GM23338 (cell line): ENCODE measurements around the gene OR6V1. TPM values are rescaled to one million over a fixed set of nuclear protein-coding genes. Genes with fewer than 3 reads are reported as not detected.

Experiments used
- ATAC-seq: fragments of 200-7000 bp; cut with Tn5 transposase; 3 replicates; pipeline ENCODE4 v1.9.1; 2020
- DNase-seq: peaks from one replicate; pipeline ENCODE4 v3.0.0-alpha.2; 2015; ENCODE audit warnings: low spot score
- H2AFZ ChIP-seq: fragments of 200-600 bp; sonication (generic); 2 replicates; pipeline ENCODE4 v1.8.0; 2016; ENCODE audit warnings: antibody characterized with exemption, mild to moderate bottlenecking, moderate library complexity
- H3F3A ChIP-seq: fragments of 200-600 bp; sonication (generic); replicated peaks from 2 replicates; pipeline ENCODE4 v1.8.0; 2017; ENCODE audit warnings: antibody characterized with exemption, mixed run types, low read depth
- H3K27ac ChIP-seq: fragments of 200-600 bp; sonication (generic); 2 replicates; pipeline ENCODE4 v1.6.1; 2016; ENCODE audit warnings: low read depth
- H3K27me3 ChIP-seq: fragments of 200-600 bp; sonication (generic); 2 replicates; pipeline ENCODE4 v1.8.0; 2016; ENCODE audit warnings: mild to moderate bottlenecking, mixed run types, moderate library complexity; ENCODE audit not compliant: insufficient read depth
- H3K36me3 ChIP-seq: fragments of 200-600 bp; sonication (generic); 2 replicates; pipeline ENCODE4 v1.8.0; 2016; ENCODE audit warnings: mild to moderate bottlenecking; ENCODE audit not compliant: insufficient read depth
- H3K4me1 ChIP-seq: fragments of 200-600 bp; sonication (generic); 2 replicates; pipeline ENCODE4 v1.8.0; 2016; ENCODE audit warnings: mild to moderate bottlenecking, moderate library complexity; ENCODE audit not compliant: insufficient read depth
- H3K4me2 ChIP-seq: fragments of 200-600 bp; sonication (generic); 2 replicates; pipeline ENCODE4 v1.7.1; 2017; ENCODE audit warnings: mixed run types
- H3K4me3 ChIP-seq: fragments of 200-600 bp; sonication (generic); 2 replicates; pipeline ENCODE4 v1.6.1; 2016; ENCODE audit warnings: mixed run types
- H3K79me2 ChIP-seq: fragments of 200-600 bp; sonication (generic); replicated peaks from 2 replicates; pipeline ENCODE4 v1.8.0; 2017; ENCODE audit warnings: mild to moderate bottlenecking; ENCODE audit not compliant: insufficient read depth
- H3K9me2 ChIP-seq: fragments of 200-600 bp; sonication (generic); 2 replicates; pipeline ENCODE4 v1.8.0; 2017; ENCODE audit not compliant: insufficient read depth
- H4K20me1 ChIP-seq: fragments of 200-600 bp; sonication (generic); replicated peaks from 2 replicates; pipeline ENCODE4 v1.8.0; 2017; ENCODE audit warnings: mild to moderate bottlenecking; ENCODE audit not compliant: insufficient read depth
- H3K27ac Mint-ChIP-seq: 2 replicates; pipeline ENCODE4 v1.8.0; 2020; ENCODE audit warnings: inconsistent platforms, mild to moderate bottlenecking, moderate library complexity, mixed read lengths
- H3K27me3 Mint-ChIP-seq: 3 replicates; pipeline ENCODE4 v1.8.0; 2022; ENCODE audit warnings: low read depth, mild to moderate bottlenecking, moderate library complexity, mixed read lengths, inconsistent platforms; ENCODE audit not compliant: insufficient read depth, poor library complexity
- H3K36me3 Mint-ChIP-seq: 3 replicates; pipeline ENCODE4 v1.8.0; 2021; ENCODE audit warnings: low read depth, mild to moderate bottlenecking, inconsistent platforms, moderate library complexity, mixed read lengths
- H3K4me1 Mint-ChIP-seq: 3 replicates; pipeline ENCODE4 v1.8.0; 2020; ENCODE audit warnings: mild to moderate bottlenecking, inconsistent platforms, mixed read lengths
- H3K4me3 Mint-ChIP-seq: 3 replicates; pipeline ENCODE4 v1.8.0; 2021; ENCODE audit warnings: moderate library complexity, mild to moderate bottlenecking, inconsistent platforms, mixed read lengths
- H3K9me3 Mint-ChIP-seq: 3 replicates; pipeline ENCODE4 v1.8.0; 2020; ENCODE audit warnings: moderate library complexity, mild to moderate bottlenecking, inconsistent platforms, mixed read lengths
- CREB1 ChIP-seq: fragments of 250-450 bp; sonication (Bioruptor Pico); IDR thresholded peaks from 2 replicates; pipeline ENCODE4 v1.5.0; 2020; ENCODE audit warnings: low read depth, mild to moderate bottlenecking, moderate library complexity
- EZH2 ChIP-seq: fragments of 200-600 bp; sonication (generic); IDR thresholded peaks from one replicate; pipeline ENCODE4 v1.8.0; 2017; ENCODE audit warnings: antibody characterized with exemption, mild to moderate bottlenecking, low read depth; ENCODE audit not compliant: unreplicated experiment
- POLR2AphosphoS5 ChIP-seq: IDR thresholded peaks from 2 replicates; pipeline ENCODE4 v1.6.1; 2016; ENCODE audit warnings: antibody characterized with exemption, low read depth
- STAT1 ChIP-seq: IDR thresholded peaks from one replicate; pipeline ENCODE4 v1.6.1; 2016; ENCODE audit warnings: antibody characterized with exemption; ENCODE audit not compliant: unreplicated experiment
- ZNF114 ChIP-seq: fragments of 250-450 bp; sonication (Bioruptor Pico); IDR thresholded peaks from 2 replicates; pipeline ENCODE4 v1.5.0; 2020; ENCODE audit warnings: mild to moderate bottlenecking, moderate library complexity
- ZNF331 ChIP-seq: fragments of 250-450 bp; sonication (Bioruptor Pico); IDR thresholded peaks from 2 replicates; pipeline ENCODE4 v1.5.0; 2020; ENCODE audit warnings: low read depth, mild to moderate bottlenecking, moderate library complexity
- polyA plus RNA-seq: library from polyadenylated mRNA; unstranded; fragments of >200 nt; fragmentation: Nextera tagmentation; extraction: Ambion mirVana; gene quantifications from 2 replicates; pipeline ENCODE4 v1.2.1, GENCODE V29; 2016
- total RNA-seq: library from RNA; depleted of rRNA; stranded (reverse); fragments of >200 nt; shearing (Covaris generic); gene quantifications from 2 replicates; pipeline ENCODE4 v1.2.3, GENCODE V29; 2014
- TF ChIP-seq, protein P1 (sequence below): fragments of 250-450 bp; sonication (Bioruptor Pico); IDR thresholded peaks from 2 replicates; pipeline ENCODE4 v1.5.0; 2020; ENCODE audit warnings: mild to moderate bottlenecking, moderate library complexity

OR6V1 gene
- total and polyA plus RNA-seq, 2 experiments from 2014 or later: not detected

DNA sequence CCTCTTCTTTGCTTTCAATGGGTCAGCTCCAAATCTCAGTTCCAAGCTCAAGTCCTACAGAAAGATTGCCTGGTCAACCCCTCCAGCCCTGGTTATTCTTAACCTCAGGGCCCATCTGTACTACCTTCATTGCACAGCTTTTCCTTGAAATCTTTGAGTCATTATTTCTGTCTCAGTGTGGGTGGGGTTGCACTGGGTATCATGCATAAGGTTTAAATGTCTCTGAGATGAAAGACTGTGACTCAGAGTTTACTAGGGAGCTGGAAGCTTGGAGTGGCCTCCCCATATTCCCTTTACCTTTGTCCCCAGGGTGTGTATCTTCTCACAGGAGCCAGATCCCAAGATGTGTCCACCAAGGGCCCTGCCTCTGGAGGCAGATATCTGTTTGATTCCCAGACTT lies 3.3 kb upstream of the OR6V1 start (continued):
- TF ChIP-seq, protein P1, sequence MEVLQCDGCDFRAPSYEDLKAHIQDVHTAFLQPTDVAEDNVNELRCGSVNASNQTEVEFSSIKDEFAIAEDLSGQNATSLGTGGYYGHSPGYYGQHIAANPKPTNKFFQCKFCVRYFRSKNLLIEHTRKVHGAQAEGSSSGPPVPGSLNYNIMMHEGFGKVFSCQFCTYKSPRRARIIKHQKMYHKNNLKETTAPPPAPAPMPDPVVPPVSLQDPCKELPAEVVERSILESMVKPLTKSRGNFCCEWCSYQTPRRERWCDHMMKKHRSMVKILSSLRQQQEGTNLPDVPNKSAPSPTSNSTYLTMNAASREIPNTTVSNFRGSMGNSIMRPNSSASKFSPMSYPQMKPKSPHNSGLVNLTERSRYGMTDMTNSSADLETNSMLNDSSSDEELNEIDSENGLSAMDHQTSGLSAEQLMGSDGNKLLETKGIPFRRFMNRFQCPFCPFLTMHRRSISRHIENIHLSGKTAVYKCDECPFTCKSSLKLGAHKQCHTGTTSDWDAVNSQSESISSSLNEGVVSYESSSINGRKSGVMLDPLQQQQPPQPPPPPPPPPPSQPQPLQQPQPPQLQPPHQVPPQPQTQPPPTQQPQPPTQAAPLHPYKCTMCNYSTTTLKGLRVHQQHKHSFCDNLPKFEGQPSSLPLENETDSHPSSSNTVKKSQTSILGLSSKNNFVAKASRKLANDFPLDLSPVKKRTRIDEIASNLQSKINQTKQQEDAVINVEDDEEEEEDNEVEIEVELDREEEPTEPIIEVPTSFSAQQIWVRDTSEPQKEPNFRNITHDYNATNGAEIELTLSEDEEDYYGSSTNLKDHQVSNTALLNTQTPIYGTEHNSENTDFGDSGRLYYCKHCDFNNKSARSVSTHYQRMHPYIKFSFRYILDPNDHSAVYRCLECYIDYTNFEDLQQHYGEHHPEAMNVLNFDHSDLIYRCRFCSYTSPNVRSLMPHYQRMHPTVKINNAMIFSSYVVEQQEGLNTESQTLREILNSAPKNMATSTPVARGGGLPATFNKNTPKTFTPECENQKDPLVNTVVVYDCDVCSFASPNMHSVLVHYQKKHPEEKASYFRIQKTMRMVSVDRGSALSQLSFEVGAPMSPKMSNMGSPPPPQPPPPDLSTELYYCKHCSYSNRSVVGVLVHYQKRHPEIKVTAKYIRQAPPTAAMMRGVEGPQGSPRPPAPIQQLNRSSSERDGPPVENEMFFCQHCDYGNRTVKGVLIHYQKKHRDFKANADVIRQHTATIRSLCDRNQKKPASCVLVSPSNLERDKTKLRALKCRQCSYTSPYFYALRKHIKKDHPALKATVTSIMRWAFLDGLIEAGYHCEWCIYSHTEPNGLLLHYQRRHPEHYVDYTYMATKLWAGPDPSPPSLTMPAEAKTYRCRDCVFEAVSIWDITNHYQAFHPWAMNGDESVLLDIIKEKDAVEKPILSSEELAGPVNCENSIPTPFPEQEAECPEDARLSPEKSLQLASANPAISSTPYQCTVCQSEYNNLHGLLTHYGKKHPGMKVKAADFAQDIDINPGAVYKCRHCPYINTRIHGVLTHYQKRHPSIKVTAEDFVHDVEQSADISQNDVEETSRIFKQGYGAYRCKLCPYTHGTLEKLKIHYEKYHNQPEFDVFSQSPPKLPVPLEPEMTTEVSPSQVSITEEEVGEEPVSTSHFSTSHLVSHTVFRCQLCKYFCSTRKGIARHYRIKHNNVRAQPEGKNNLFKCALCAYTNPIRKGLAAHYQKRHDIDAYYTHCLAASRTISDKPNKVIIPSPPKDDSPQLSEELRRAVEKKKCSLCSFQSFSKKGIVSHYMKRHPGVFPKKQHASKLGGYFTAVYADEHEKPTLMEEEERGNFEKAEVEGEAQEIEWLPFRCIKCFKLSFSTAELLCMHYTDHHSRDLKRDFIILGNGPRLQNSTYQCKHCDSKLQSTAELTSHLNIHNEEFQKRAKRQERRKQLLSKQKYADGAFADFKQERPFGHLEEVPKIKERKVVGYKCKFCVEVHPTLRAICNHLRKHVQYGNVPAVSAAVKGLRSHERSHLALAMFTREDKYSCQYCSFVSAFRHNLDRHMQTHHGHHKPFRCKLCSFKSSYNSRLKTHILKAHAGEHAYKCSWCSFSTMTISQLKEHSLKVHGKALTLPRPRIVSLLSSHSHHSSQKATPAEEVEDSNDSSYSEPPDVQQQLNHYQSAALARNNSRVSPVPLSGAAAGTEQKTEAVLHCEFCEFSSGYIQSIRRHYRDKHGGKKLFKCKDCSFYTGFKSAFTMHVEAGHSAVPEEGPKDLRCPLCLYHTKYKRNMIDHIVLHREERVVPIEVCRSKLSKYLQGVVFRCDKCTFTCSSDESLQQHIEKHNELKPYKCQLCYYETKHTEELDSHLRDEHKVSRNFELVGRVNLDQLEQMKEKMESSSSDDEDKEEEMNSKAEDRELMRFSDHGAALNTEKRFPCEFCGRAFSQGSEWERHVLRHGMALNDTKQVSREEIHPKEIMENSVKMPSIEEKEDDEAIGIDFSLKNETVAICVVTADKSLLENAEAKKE: no peak
- no peak for TF ChIP-seq STAT1
- no peak for TF ChIP-seq EZH2
- TF ChIP-seq POLR2AphosphoS5: no peak

GRCh38 chr7:143049362-143049761 lies 2.8 kb upstream of the OR6V1 start:
- H3K9me3 Mint-ChIP-seq: no peaks in the 10 kb centered on the region
- H3K36me3 Mint-ChIP-seq: no peaks in the 10 kb centered on the region
- TF ChIP-seq ZNF114 (CRISPR knock-in tag) (no peak), CREB1 (CRISPR knock-in tag) (no peak), ZNF331 (CRISPR knock-in tag) (no peak)
- Histone ChIP-seq H3K4me3 (no peak overlapping the region), H3K4me2 (no peak overlapping the region), H3F3A (no peaks in the 10 kb centered on the region), H3K79me2 (no peaks in the 10 kb centered on the region), H2AFZ (no peak overlapping the region), H3K9me2 (no peaks in the 10 kb centered on the region), H3K4me1 (no peaks in the 10 kb centered on the region), H3K27me3 (no peaks in the 10 kb centered on the region), H4K20me1 (no peaks in the 10 kb centered on the region), H3K36me3 (no peaks in the 10 kb centered on the region), H3K27ac (no peak overlapping the region)
- no peak for ATAC-seq
- H3K4me1 Mint-ChIP-seq: no peaks in the 10 kb centered on the region
- H3K27ac Mint-ChIP-seq: no peak overlapping the region
- no peak overlapping the region for H3K4me3 Mint-ChIP-seq
- no peak for DNase-seq
- H3K27me3 Mint-ChIP-seq: peaks cover 4% of the 10 kb centered on the region
